ENCODE measurements around the gene NRXN3. TPM values are rescaled to one million over a fixed set of nuclear protein-coding genes. Genes with fewer than 3 reads are reported as not detected.

NRXN3 gene
- total RNA-seq, 2 donors from 2014 or later: 1.2 to 7.8 TPM

DNA sequence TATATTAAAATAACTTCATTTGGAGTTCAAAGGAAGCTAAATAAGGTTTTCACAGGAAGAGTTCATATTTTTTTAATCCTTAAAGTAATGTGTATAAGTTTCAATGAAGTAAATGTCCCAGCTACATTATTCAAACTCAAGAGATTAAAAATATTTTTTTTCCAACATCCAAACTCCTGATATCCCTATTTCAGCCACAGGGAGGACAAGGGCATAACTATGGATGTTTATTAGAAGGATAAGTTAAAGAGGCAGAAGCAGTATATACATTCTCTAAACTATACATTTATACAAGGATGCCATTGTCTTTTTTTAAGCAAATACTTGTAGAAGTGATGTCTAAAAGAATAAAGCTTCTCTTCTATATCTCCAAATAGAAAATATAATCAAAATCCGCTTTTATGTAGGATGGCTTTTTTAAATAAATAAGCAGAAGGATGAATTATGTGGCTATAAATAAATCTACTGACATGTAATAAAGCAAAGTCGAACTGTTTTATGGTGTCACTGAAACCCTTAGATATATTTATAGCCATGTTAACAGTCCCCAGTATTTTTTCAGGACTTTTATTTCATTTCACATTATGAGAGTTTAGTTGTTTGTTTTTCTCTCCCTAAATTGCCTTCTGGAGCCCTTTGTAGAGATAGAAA, 1104.6 kb downstream of the NRXN3 start:
- TF ChIP-seq, protein P1, sequence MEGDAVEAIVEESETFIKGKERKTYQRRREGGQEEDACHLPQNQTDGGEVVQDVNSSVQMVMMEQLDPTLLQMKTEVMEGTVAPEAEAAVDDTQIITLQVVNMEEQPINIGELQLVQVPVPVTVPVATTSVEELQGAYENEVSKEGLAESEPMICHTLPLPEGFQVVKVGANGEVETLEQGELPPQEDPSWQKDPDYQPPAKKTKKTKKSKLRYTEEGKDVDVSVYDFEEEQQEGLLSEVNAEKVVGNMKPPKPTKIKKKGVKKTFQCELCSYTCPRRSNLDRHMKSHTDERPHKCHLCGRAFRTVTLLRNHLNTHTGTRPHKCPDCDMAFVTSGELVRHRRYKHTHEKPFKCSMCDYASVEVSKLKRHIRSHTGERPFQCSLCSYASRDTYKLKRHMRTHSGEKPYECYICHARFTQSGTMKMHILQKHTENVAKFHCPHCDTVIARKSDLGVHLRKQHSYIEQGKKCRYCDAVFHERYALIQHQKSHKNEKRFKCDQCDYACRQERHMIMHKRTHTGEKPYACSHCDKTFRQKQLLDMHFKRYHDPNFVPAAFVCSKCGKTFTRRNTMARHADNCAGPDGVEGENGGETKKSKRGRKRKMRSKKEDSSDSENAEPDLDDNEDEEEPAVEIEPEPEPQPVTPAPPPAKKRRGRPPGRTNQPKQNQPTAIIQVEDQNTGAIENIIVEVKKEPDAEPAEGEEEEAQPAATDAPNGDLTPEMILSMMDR (IDR thresholded peaks at IDR 0.05): no peak
- no peak for DNase-seq
- Histone ChIP-seq H3K4me1 (no peaks in the 10 kb centered on the region), H3K36me3 (no peaks in the 10 kb centered on the region), H3K9ac (ENCODE audit: low read depth in 2 of 2, low read length in 2 of 2) (no peak overlapping the region), H3K9me3 (no peaks in the 10 kb centered on the region), H3K27me3 (no peaks in the 10 kb centered on the region), H3K4me3 (no peak overlapping the region), H3K27ac (no peak overlapping the region)
- intact Hi-C loops (cut with DNase I): loop anchor here (10.0 kb wide), 1 partner anchor 260 kb away; no protein-coding TSS in a partner anchor

DNA sequence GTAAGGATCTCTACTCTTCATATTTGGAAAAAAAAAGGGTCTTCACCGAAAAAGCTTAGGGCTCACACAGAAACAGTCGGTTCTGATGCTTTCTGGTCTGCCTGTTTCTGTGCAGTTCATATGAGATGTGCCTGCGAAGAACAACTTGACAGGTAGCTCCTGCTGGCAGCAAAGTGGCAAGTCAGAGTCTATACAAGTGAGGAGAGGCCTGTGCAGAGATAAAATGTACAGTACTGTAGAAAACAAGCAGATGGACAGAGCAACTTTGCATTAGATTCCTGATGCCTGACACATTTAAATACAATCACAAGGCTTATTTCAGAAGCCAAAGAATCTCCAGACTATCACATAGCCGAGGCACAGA, 1105.1 kb downstream of the NRXN3 start:
- no peak overlapping the region for H3K27ac ChIP-seq
- H3K4me3 ChIP-seq: no peak overlapping the region
- intact Hi-C loops (cut with DNase I): loop anchor here (10.0 kb wide), 1 partner anchor 260 kb away; no protein-coding TSS in a partner anchor
- H3K4me1 ChIP-seq: no peaks in the 10 kb centered on the region
- no peaks in the 10 kb centered on the region for H3K36me3 ChIP-seq
- DNase-seq: no peak
- TF ChIP-seq, protein P1 (IDR thresholded peaks at IDR 0.05): no peak
- H3K9ac ChIP-seq (ENCODE audit: low read depth in 2 of 2, low read length in 2 of 2): no peak overlapping the region
- H3K27me3 ChIP-seq: no peaks in the 10 kb centered on the region
- H3K9me3 ChIP-seq: no peaks in the 10 kb centered on the region

DNA sequence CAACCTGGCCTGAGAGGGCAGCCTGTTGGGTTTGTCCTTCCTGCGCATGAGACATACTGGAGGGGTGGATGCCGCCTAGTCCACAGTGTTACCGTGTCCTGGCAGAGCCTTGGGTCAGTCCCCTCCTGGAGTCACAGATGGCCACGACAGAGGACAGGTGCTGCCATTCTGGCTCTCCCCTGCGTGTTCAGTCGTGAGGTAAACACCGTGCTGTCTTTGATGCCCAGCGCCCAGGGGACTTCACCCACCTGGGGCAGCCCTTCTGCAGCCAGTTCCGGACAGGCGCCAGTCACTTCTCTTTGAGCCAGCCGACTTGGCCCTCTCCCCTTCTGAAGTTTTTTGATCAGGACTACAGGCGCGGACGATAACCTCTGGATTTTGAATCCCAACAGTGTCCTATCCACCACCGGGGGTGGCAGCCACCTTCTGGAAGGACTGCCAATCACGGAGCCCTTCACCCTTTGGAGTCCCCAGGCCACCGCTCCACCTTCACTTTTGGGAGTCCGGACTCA, 1108.2 kb downstream of the NRXN3 start:
- DNase-seq: peak; percentile 19
- H3K4me3 ChIP-seq: peak overlapping the region; percentile 42
- TF ChIP-seq, protein P1 (IDR thresholded peaks at IDR 0.05): no peak
- H3K27me3 ChIP-seq: no peaks in the 10 kb centered on the region
- intact Hi-C loops (cut with DNase I): loop anchor here (10.0 kb wide), 1 partner anchor 264 kb away; no protein-coding TSS in a partner anchor
- H3K9ac ChIP-seq (ENCODE audit: low read depth in 2 of 2, low read length in 2 of 2): peak overlapping the region in 1 of 2 donors; percentile 36
- no peaks in the 10 kb centered on the region for H3K4me1 ChIP-seq
- no peaks in the 10 kb centered on the region for H3K36me3 ChIP-seq
- H3K9me3 ChIP-seq: no peaks in the 10 kb centered on the region
- no peak overlapping the region for H3K27ac ChIP-seq

- Histone ChIP-seq H3K4me1 (no peaks in the 10 kb centered on the region), H3K27ac (no peak overlapping the region), H3K27me3 (no peaks in the 10 kb centered on the region), H3K9ac (ENCODE audit: low read depth in 2 of 2, low read length in 2 of 2) (peak overlapping the region; percentile 34 to 36), H3K9me3 (no peaks in the 10 kb centered on the region), H3K4me3 (peak overlapping the region; percentile 42), H3K36me3 (no peaks in the 10 kb centered on the region)
- DNase-seq: peak; percentile 87
- intact Hi-C loops (cut with DNase I): loop anchor here (10.0 kb wide), 1 partner anchor 264 kb away; no protein-coding TSS in a partner anchor
- TF ChIP-seq, protein P1 (IDR thresholded peaks at IDR 0.05): no peak
These were observed 1108.8 kb downstream of the NRXN3 start for GRCh38 chr14:79278798-79279644.

Measured in colonic mucosa (tissue), 4 donors.